Body of pancreas (tissue), 4 donors: Measurements from ENCODE around the gene HSD17B1.

Experiments
- CTCF ChIP-seq, 7 experiments: fragments of 450-650 bp in 4 of 7; fragments of 200-600 bp in 3 of 7; sonication (generic) in 3 of 7; IDR thresholded peaks; one replicate each; pipeline ENCODE4 v1.5.1; 2016 to 2019; ENCODE audit warnings: antibody characterized with exemption in 7 of 7
- POLR2A ChIP-seq, 3 donors: fragments of 450-650 bp; IDR thresholded peaks; one replicate each; pipeline ENCODE4 v1.6.1; 2016; ENCODE audit warnings: antibody characterized with exemption in 3 of 3, mild to moderate bottlenecking in 2 of 3

- TF ChIP-seq CTCF (IDR thresholded peaks at IDR 0.05) (no peak), POLR2A (IDR thresholded peaks at IDR 0.05) (no peak)
These were observed 50.6 kb downstream of the HSD17B1 start for GRCh38 chr17:42603318-42603717.
